WTC11 (cell line): ENCODE measurements around the gene WDR7. TPM values are rescaled to one million over a fixed set of nuclear protein-coding genes. Genes with fewer than 3 reads are reported as not detected.

Experiments used
- ATAC-seq: fragments of 200-7000 bp; cut with Tn5 transposase; 2 replicates; pipeline ENCODE4 v1.10.0; 2021; ENCODE audit warnings: mild to moderate bottlenecking, moderate library complexity
- CTCF ChIA-PET: fragments of 300-600 bp; sonication (Branson Sonifier 250); formaldehyde crosslinking; loops from one replicate; lab custom pipeline; 2021; ENCODE audit warnings: antibody characterized with exemption; lab: Charles Lee
- POLR2A ChIA-PET: fragments of 350-600 bp; sonication (Branson Sonifier 250); formaldehyde crosslinking; loops from one replicate; lab custom pipeline; 2021; ENCODE audit warnings: antibody characterized with exemption; lab: Charles Lee
- DNase-seq: peaks from one replicate; pipeline ENCODE4 v3.0.0; 2021; ENCODE audit warnings: low spot score
- H3K27ac Mint-ChIP-seq: 2 replicates; pipeline ENCODE4 v1.8.0; 2021; ENCODE audit warnings: mixed read lengths
- H3K27me3 Mint-ChIP-seq: 2 replicates; pipeline ENCODE4 v1.8.0; 2021; ENCODE audit warnings: low read depth, mild to moderate bottlenecking, moderate library complexity, mixed read lengths
- H3K36me3 Mint-ChIP-seq: 2 replicates; pipeline ENCODE4 v1.8.0; 2021; ENCODE audit warnings: mixed read lengths
- H3K4me1 Mint-ChIP-seq: 2 replicates; pipeline ENCODE4 v1.8.0; 2022; ENCODE audit warnings: mixed read lengths
- H3K4me3 Mint-ChIP-seq: 2 replicates; pipeline ENCODE4 v1.8.0; 2021; ENCODE audit warnings: mild to moderate bottlenecking, moderate library complexity, mixed read lengths
- H3K9me3 Mint-ChIP-seq: 2 replicates; pipeline ENCODE4 v1.8.0; 2021; ENCODE audit warnings: mixed read lengths
- ATF1 ChIP-seq: sonication (generic); formaldehyde crosslinking; IDR thresholded peaks from 2 replicates; pipeline ENCODE4 v1.8.1; 2023; ENCODE audit warnings: mild to moderate bottlenecking, moderate library complexity, missing genetic modification reagents
- CBFB ChIP-seq: sonication (generic); formaldehyde crosslinking; IDR thresholded peaks from 2 replicates; pipeline ENCODE4 v1.8.1; 2022; ENCODE audit warnings: mild to moderate bottlenecking, low read depth, missing genetic modification reagents
- JAZF1 ChIP-seq: fragments of 250-450 bp; sonication (Bioruptor Pico); IDR thresholded peaks from 2 replicates; pipeline ENCODE4 v1.9.0; 2021; ENCODE audit warnings: moderate library complexity, mild to moderate bottlenecking, inconsistent platforms
- NR3C1 ChIP-seq: sonication (generic); formaldehyde crosslinking; conservative IDR thresholded peaks from 2 replicates; pipeline ENCODE4 v1.8.1; 2023; ENCODE audit warnings: low read depth, mild to moderate bottlenecking, missing genetic modification reagents
- PRRX2 ChIP-seq: fragments of 250-450 bp; sonication (Bioruptor Pico); IDR thresholded peaks from 2 replicates; pipeline ENCODE4 v1.8.0; 2021; ENCODE audit warnings: mild to moderate bottlenecking
- RELA ChIP-seq: sonication (generic); formaldehyde crosslinking; IDR thresholded peaks from 2 replicates; pipeline ENCODE4 v1.8.1; 2022; ENCODE audit warnings: missing genetic modification reagents, mild to moderate bottlenecking, borderline replicate concordance
- ZMAT4 ChIP-seq: fragments of 250-450 bp; sonication (Bioruptor Pico); IDR thresholded peaks from 2 replicates; pipeline ENCODE4 v1.9.0; 2021; ENCODE audit warnings: mild to moderate bottlenecking
- ZNF138 ChIP-seq: sonication (generic); formaldehyde crosslinking; conservative IDR thresholded peaks from 2 replicates; pipeline ENCODE4 v1.8.1; 2022; ENCODE audit warnings: mild to moderate bottlenecking, moderate library complexity, missing genetic modification reagents
- ZNF219 ChIP-seq: sonication (generic); formaldehyde crosslinking; IDR thresholded peaks from 2 replicates; pipeline ENCODE4 v1.8.0; 2023; ENCODE audit warnings: missing genetic modification reagents, mild to moderate bottlenecking, borderline replicate concordance
- ZNF317 ChIP-seq: sonication (generic); formaldehyde crosslinking; IDR thresholded peaks from 2 replicates; pipeline ENCODE4 v1.8.1; 2023; ENCODE audit warnings: low read depth, mild to moderate bottlenecking, moderate library complexity, missing genetic modification reagents, borderline replicate concordance
- total RNA-seq: library from RNA; stranded (reverse); gene quantifications from 3 replicates; pipeline ENCODE4 v1.2.3, GENCODE V29; 2021
- TF ChIP-seq, protein P1 (sequence below): sonication (generic); formaldehyde crosslinking; IDR thresholded peaks from 2 replicates; pipeline ENCODE4 v1.8.0; 2022; ENCODE audit warnings: mild to moderate bottlenecking, missing genetic modification reagents
- TF ChIP-seq, protein P2 (sequence below): fragments of 250-450 bp; sonication (Bioruptor Pico); conservative IDR thresholded peaks from 2 replicates; pipeline ENCODE4 v1.9.0; 2021; ENCODE audit warnings: mild to moderate bottlenecking
- TF ChIP-seq, protein P3 (sequence below): sonication (generic); formaldehyde crosslinking; IDR thresholded peaks from 2 replicates; pipeline ENCODE4 v1.8.0; 2023; ENCODE audit warnings: missing genetic modification reagents
- TF ChIP-seq, protein P4 (sequence below): fragments of 200-600 bp; IDR thresholded peaks from 2 replicates; pipeline ENCODE4 v1.8.0; 2022; ENCODE audit warnings: antibody characterized with exemption
- TF ChIP-seq, protein P5 (sequence below): sonication (generic); formaldehyde crosslinking; IDR thresholded peaks from 2 replicates; pipeline ENCODE4 v1.8.1; 2022; ENCODE audit warnings: missing genetic modification reagents, borderline replicate concordance
- TF ChIP-seq, protein P6 (sequence below): sonication (generic); formaldehyde crosslinking; IDR thresholded peaks from 2 replicates; pipeline ENCODE4 v1.8.1; 2022; ENCODE audit warnings: low read depth, mild to moderate bottlenecking, moderate library complexity, missing genetic modification reagents, borderline replicate concordance

The WDR7 gene
- total RNA-seq, 1 experiment from 2014 or later, result 12.2 TPM

GRCh38 chr18:56897122-56897521 lies 246.0 kb downstream of the WDR7 start:
- no peak for ATAC-seq
- POLR2A ChIA-PET, result no interaction called here

DNA sequence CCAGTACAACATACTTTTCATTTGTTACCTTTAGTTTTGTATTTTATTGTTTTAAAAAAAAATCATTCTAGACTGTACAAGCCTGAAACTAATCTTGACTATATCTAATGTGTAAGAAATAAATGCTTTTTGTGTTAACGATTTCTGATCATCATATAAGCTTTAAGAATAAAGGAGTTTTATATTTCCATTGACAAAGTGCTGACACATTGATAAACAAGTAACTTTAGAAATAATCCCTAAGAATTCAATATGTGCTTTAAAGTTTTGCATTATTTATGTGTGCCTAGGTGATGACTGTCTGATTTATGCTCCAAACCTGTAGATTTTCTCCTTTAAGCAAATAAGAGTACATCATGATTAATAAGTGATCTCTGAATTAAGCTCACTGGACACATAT lies 248.5 kb downstream of the WDR7 start:
- Mint-ChIP-seq H3K9me3 (no peaks in the 10 kb centered on the region), H3K27ac (no peak overlapping the region), H3K27me3 (no peaks in the 10 kb centered on the region), H3K36me3 (no peaks in the 10 kb centered on the region), H3K4me3 (no peak overlapping the region), H3K4me1 (peaks cover 16% of the 10 kb centered on the region)
- ChIA-PET CTCF (interaction anchor here (1.2 kb wide), 1 partner anchor 30 kb away, joined by 3 read pairs; no protein-coding TSS in a partner anchor), POLR2A (no interaction called here)
- TF ChIP-seq, protein P1, sequence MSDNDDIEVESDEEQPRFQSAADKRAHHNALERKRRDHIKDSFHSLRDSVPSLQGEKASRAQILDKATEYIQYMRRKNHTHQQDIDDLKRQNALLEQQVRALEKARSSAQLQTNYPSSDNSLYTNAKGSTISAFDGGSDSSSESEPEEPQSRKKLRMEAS, result no peak
- TF ChIP-seq JAZF1 (CRISPR knock-in tag) (no peak), CBFB (CRISPR knock-in tag) (no peak), RELA (CRISPR knock-in tag) (no peak), PRRX2 (no peak), NR3C1 (CRISPR knock-in tag) (no peak), ZNF138 (CRISPR knock-in tag) (no peak)
- TF ChIP-seq, protein P2, sequence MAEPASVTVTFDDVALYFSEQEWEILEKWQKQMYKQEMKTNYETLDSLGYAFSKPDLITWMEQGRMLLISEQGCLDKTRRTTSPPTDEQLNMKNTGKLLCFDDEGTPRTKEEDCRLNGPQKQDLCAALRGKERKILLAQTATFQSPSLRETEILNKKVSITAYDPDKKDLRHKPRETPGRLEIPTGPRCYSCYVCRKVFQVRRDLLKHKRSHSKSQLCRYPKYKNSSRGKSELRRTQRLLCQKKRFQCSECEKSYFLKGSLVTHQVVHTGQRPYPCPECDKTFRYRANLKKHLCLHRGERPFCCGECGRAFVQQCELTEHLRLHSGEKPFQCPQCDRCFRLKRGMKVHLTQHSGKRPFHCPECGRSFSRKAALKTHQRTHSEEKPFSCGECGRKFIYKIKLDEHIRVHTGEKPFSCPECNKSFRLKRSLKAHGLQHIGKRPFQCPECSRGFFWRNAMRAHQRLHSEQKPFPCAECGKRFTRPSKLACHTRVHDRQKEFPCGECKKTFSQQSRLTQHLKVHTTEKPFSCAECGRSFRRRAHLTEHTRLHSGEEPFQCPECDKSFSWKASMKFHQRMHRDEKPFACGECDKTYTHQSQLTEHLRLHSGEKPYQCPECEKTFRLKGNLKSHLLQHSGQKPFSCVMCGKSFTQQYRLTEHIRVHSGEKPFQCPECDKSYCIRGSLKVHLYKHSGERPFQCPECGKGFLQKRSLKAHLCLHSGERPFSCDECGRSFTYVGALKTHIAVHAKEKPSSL, result no peak
- TF ChIP-seq, protein P3, sequence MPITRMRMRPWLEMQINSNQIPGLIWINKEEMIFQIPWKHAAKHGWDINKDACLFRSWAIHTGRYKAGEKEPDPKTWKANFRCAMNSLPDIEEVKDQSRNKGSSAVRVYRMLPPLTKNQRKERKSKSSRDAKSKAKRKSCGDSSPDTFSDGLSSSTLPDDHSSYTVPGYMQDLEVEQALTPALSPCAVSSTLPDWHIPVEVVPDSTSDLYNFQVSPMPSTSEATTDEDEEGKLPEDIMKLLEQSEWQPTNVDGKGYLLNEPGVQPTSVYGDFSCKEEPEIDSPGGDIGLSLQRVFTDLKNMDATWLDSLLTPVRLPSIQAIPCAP (CRISPR knock-in tag), result no peak
- DNase-seq (no peak), ATAC-seq (no peak)

More at GRCh38 chr18:56897122-56897521, 246.0 kb downstream of the WDR7 start:
- TF ChIP-seq ZNF219 (CRISPR knock-in tag), result no peak
- TF ChIP-seq, protein P4, sequence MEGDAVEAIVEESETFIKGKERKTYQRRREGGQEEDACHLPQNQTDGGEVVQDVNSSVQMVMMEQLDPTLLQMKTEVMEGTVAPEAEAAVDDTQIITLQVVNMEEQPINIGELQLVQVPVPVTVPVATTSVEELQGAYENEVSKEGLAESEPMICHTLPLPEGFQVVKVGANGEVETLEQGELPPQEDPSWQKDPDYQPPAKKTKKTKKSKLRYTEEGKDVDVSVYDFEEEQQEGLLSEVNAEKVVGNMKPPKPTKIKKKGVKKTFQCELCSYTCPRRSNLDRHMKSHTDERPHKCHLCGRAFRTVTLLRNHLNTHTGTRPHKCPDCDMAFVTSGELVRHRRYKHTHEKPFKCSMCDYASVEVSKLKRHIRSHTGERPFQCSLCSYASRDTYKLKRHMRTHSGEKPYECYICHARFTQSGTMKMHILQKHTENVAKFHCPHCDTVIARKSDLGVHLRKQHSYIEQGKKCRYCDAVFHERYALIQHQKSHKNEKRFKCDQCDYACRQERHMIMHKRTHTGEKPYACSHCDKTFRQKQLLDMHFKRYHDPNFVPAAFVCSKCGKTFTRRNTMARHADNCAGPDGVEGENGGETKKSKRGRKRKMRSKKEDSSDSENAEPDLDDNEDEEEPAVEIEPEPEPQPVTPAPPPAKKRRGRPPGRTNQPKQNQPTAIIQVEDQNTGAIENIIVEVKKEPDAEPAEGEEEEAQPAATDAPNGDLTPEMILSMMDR, result no peak
- TF ChIP-seq, protein P5, sequence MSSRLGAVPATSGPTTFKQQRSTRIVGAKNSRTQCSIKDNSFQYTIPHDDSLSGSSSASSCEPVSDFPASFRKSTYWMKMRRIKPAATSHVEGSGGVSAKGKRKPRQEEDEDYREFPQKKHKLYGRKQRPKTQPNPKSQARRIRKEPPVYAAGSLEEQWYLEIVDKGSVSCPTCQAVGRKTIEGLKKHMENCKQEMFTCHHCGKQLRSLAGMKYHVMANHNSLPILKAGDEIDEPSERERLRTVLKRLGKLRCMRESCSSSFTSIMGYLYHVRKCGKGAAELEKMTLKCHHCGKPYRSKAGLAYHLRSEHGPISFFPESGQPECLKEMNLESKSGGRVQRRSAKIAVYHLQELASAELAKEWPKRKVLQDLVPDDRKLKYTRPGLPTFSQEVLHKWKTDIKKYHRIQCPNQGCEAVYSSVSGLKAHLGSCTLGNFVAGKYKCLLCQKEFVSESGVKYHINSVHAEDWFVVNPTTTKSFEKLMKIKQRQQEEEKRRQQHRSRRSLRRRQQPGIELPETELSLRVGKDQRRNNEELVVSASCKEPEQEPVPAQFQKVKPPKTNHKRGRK (CRISPR knock-in tag), result no peak
- TF ChIP-seq ATF1 (CRISPR knock-in tag), result no peak
- no peak for TF ChIP-seq ZNF317 (CRISPR knock-in tag)
- TF ChIP-seq, protein P6, sequence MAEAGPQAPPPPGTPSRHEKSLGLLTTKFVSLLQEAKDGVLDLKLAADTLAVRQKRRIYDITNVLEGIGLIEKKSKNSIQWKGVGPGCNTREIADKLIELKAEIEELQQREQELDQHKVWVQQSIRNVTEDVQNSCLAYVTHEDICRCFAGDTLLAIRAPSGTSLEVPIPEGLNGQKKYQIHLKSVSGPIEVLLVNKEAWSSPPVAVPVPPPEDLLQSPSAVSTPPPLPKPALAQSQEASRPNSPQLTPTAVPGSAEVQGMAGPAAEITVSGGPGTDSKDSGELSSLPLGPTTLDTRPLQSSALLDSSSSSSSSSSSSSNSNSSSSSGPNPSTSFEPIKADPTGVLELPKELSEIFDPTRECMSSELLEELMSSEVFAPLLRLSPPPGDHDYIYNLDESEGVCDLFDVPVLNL (CRISPR knock-in tag), result no peak
- TF ChIP-seq ZMAT4 (CRISPR knock-in tag), result no peak
- TF ChIP-seq, all 79 proteins: peak for 0
- no peaks in the 10 kb centered on the region for H3K9me3 Mint-ChIP-seq
- CTCF ChIA-PET, result no interaction called here
- H3K4me3 Mint-ChIP-seq, result no peak overlapping the region
- H3K27ac Mint-ChIP-seq, result no peak overlapping the region
- H3K4me1 Mint-ChIP-seq, result peaks cover 16% of the 10 kb centered on the region
- no peaks in the 10 kb centered on the region for H3K36me3 Mint-ChIP-seq
- H3K27me3 Mint-ChIP-seq, result no peaks in the 10 kb centered on the region
- DNase-seq, result no peak
